ENCODE results near the gene SORCS3. TPM values are rescaled to one million over a fixed set of nuclear protein-coding genes. Genes with fewer than 3 reads are reported as not detected.

Gene SORCS3
- total RNA-seq, 1 donor from 2014 or later: not detected

- Histone ChIP-seq H3K4me3 (no peak overlapping the region), H3K4me1 (no peaks in the 10 kb centered on the region), H3K36me3 (no peaks in the 10 kb centered on the region), H3K27ac (no peak overlapping the region), H3K9me3 (no peaks in the 10 kb centered on the region), H3K27me3 (ENCODE audit: low read depth) (peaks cover under 1% of the 10 kb centered on the region)
- TF ChIP-seq, protein P1, sequence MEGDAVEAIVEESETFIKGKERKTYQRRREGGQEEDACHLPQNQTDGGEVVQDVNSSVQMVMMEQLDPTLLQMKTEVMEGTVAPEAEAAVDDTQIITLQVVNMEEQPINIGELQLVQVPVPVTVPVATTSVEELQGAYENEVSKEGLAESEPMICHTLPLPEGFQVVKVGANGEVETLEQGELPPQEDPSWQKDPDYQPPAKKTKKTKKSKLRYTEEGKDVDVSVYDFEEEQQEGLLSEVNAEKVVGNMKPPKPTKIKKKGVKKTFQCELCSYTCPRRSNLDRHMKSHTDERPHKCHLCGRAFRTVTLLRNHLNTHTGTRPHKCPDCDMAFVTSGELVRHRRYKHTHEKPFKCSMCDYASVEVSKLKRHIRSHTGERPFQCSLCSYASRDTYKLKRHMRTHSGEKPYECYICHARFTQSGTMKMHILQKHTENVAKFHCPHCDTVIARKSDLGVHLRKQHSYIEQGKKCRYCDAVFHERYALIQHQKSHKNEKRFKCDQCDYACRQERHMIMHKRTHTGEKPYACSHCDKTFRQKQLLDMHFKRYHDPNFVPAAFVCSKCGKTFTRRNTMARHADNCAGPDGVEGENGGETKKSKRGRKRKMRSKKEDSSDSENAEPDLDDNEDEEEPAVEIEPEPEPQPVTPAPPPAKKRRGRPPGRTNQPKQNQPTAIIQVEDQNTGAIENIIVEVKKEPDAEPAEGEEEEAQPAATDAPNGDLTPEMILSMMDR (IDR thresholded peaks at IDR 0.05): no peak
- DNase-seq: no peak
- intact Hi-C loops (cut with DNase I): no loop called here
- ATAC-seq: no peak
Observed at GRCh38 chr10:104683567-104683966, 42.5 kb downstream of the SORCS3 start.

GRCh38 chr10:104686829-104687228 lies 45.7 kb downstream of the SORCS3 start:
- TF ChIP-seq, protein P1 (IDR thresholded peaks at IDR 0.05): no peak

GRCh38 chr10:104688251-104689042 lies 47.4 kb downstream of the SORCS3 start:
- Histone ChIP-seq H3K9me3 (no peaks in the 10 kb centered on the region), H3K36me3 (no peaks in the 10 kb centered on the region), H3K4me3 (no peak overlapping the region), H3K27ac (no peak overlapping the region), H3K4me1 (no peaks in the 10 kb centered on the region), H3K27me3 (ENCODE audit: low read depth) (peaks cover 7% of the 10 kb centered on the region)
- ATAC-seq (peak in 1 of 2 donors; percentile 45), DNase-seq (no peak)
- intact Hi-C loops (cut with DNase I): no loop called here
- TF ChIP-seq, protein P1 (IDR thresholded peaks at IDR 0.05): no peak

More at GRCh38 chr10:104686829-104687228, 45.7 kb downstream of the SORCS3 start:
- DNase-seq (no peak), ATAC-seq (no peak)
- no peaks in the 10 kb centered on the region for H3K4me1 ChIP-seq
- H3K36me3 ChIP-seq: no peaks in the 10 kb centered on the region
- no peak overlapping the region for H3K4me3 ChIP-seq
- H3K27ac ChIP-seq: no peak overlapping the region
- no peaks in the 10 kb centered on the region for H3K9me3 ChIP-seq
- intact Hi-C loops (cut with DNase I): no loop called here
- peaks cover 7% of the 10 kb centered on the region for H3K27me3 ChIP-seq (ENCODE audit: low read depth)

- no peak for DNase-seq
Observed at GRCh38 chr10:104689105-104689504, 48.0 kb downstream of the SORCS3 start.

DNA sequence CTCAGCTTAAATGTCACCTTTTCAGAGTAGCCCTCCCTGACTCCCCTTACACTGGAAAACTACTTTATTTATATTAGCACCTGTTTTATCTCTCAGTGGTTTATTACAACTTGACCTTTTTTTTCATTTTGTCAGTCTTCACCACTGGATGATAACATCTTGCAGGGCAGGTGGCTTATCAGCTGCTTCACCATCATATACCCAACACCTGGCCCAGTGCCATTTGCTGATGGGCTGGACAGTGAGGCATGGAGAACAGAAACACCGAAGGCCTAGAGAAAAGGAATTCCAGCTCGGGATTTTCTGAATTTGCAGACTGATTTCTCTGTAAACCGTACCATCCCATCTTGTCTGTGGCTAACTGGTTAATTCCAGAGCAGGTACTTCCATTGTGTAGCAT lies 48.5 kb downstream of the SORCS3 start:
- Histone ChIP-seq H3K36me3 (no peaks in the 10 kb centered on the region), H3K27me3 (ENCODE audit: low read depth) (peaks cover 7% of the 10 kb centered on the region), H3K4me3 (no peak overlapping the region), H3K4me1 (no peaks in the 10 kb centered on the region), H3K9me3 (no peaks in the 10 kb centered on the region), H3K27ac (no peak overlapping the region)
- DNase-seq (no peak), ATAC-seq (no peak)
- intact Hi-C loops (cut with DNase I): no loop called here
- TF ChIP-seq, protein P1 (IDR thresholded peaks at IDR 0.05): no peak

More at GRCh38 chr10:104689105-104689504, 48.0 kb downstream of the SORCS3 start:
- Histone ChIP-seq H3K9me3 (no peaks in the 10 kb centered on the region), H3K27me3 (ENCODE audit: low read depth) (peaks cover 7% of the 10 kb centered on the region), H3K4me1 (no peaks in the 10 kb centered on the region), H3K4me3 (no peak overlapping the region), H3K36me3 (no peaks in the 10 kb centered on the region), H3K27ac (no peak overlapping the region)
- intact Hi-C loops (cut with DNase I): no loop called here
- no peak for ATAC-seq
- TF ChIP-seq, protein P1 (IDR thresholded peaks at IDR 0.05): no peak

Data from lower lobe of right lung (tissue), 2 donors.